Dermis microvascular lymphatic vessel endothelial cell (primary cell): ENCODE results near the gene DSCAML1. TPM values are rescaled to one million over a fixed set of nuclear protein-coding genes. Genes with fewer than 3 reads are reported as not detected.
A peak's percentile ranks its signal among the peaks of the same experiment; 100 is the strongest.

ENCODE experiments used
- DNase-seq, 2 donors: peaks; one replicate each; pipeline versions ENCODE4 v3.0.0 to v3.0.0-alpha.2; 2010; ENCODE audit warnings: low read depth in 2 of 2
- total RNA-seq: library from RNA; depleted of rRNA; stranded (reverse); fragments of >200 nt; gene quantifications from 2 replicates; pipeline ENCODE4 v1.2.1, GENCODE V29; 2014

Gene DSCAML1
- total RNA-seq, 1 donor from 2014 or later: not detected

DNA sequence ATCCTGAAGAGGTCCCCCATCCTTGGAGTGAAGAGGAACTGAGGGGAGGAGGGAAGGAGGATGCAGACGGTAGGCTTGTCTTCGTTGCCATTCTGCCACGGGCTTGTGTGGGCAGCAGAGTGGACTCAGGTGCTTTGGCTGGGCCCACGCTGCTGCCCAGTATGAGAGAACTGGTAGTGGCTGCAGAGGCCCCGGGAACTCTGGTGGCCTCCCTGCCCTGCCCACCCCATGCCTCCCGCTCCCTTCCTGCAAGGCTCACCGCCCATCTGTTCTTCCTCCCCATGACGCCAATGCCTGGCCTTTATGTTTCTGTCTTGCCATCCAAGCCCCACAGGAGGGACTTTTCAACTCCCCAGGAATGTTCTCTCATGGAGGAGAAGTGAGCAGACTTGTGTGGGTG lies 157.4 kb downstream of the DSCAML1 start:
- DNase-seq: no peak

- no peak for DNase-seq
These were observed 158.0 kb downstream of the DSCAML1 start for GRCh38 chr11:117638911-117639543.

DNA sequence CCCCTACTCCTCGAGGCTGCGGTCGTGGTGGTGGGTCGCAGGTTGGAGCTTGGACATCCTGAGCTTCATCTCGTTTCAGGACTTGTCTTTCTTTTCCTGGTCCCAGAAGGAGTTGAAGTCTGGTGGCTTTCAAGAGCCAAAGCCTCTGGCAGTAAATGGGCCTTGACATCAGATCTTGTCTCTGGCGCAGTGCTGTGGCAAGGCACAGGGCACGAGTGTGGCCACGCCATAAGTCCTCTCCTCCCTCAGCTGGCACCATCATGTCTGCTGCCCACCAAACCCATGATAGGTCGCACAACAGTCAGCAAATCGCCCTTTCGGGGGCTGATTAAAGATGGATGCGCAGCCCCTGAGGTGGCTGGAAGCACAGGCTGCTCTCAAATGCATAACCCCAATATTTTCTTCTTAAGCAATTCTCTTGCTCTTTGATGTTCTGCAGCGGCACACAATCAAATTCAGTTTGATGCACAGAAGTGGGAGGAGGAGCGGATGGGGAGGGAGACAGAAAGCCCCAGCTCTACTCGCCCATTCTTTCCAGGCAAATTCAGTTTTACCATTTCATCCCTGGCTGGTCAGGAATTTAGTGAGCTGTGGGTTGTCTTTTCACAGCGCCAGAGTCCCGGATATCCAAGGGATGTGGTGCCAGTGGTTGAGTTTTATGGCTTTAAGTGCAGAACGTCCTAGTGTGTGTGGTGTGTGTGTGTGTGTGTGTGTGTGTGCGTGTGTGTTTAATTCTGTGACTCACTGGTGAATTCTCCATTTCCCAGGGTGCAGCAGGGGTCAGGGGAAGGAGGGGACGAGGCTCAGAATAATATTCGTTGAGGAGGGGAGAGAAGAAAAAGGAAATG lies 162.0 kb downstream of the DSCAML1 start:
- no peak for DNase-seq

GRCh38 chr11:117633976-117634755 lies 162.8 kb downstream of the DSCAML1 start:
- DNase-seq: no peak

DNA sequence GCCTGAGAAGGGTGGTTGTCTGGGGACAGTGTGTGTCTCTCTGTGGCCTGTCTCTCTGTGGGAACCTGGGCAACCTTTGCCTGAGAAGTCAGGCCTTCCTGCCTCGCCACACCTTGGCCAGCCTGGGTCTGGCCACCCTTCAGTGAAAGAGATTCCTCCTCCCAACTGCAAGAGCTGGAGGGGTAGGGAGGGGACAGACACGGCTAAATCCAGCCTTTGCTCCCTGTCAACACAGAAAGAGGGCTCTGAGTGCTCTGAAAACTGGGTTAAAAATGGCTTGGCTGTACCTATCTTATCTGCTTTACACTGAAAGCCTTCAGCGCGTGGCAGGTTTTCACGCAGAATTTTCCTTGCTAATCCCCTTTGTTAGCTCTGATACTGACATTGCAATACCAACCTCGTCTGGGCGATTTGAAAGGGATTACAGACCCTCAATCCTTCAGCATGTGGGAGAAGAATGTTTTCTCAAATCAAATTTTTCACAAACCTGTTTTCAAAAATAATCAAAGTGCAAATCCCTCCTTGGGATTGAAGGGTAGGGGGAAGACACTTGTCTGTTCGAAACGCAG lies 163.7 kb downstream of the DSCAML1 start:
- DNase-seq: no peak

DNA sequence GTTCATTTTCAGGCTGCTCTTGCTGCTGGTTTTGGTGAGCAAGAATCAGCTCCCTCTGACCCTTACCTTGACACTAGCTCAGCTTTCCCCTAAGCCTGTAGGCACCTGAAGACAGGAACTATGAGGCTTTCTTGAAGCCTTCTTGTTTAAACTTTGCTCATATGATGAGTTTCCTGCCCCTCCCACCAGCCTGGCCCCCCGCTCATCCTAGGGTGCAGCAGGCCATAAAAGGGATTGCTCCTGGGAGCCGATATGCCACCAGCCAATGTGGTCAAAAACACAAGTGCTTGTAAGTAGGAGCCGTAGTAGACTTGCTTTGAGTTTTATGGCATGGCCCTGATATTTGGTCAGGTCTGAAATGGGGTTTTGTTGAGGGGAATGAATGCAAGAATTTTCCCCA lies 164.7 kb downstream of the DSCAML1 start:
- DNase-seq: no peak

DNA sequence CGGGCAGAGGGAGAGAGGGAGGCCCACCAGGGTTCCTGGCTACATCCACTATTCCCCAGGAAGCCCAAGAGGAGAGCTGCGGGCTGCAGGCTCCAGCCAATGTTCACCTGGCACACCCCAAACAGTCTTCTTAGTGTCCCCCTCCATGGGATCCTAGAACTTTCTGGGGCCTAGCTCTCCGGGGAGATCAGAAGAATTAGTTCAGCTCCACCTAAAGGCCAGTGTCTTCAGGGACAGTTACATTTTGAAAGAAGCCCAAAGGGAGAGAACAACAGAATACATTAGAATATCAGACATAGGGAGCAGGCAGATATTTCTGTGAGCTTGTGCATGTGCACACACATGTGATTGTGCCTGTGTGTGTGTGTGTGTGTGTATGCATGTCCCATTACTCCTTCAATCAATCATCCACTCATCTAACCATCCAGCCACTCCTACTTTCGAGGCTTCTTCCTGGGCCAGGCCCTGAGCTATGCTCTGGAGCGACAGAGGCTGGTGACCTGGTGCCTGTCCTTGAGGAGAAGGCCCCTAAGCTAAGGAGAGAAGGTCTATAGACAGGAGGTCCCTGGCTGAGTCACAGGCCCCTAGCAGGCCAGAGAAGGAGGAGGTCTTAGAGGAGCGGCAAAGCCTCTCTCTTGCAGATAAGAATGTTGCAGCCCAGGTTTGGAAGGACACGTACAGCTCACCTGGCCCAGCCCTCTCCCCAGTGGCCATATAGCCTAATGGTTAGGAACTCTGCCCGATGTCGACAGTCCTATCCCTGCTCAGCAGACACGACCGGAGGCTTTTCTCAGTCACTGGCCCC lies 165.5 kb downstream of the DSCAML1 start:
- DNase-seq: no peak

DNA sequence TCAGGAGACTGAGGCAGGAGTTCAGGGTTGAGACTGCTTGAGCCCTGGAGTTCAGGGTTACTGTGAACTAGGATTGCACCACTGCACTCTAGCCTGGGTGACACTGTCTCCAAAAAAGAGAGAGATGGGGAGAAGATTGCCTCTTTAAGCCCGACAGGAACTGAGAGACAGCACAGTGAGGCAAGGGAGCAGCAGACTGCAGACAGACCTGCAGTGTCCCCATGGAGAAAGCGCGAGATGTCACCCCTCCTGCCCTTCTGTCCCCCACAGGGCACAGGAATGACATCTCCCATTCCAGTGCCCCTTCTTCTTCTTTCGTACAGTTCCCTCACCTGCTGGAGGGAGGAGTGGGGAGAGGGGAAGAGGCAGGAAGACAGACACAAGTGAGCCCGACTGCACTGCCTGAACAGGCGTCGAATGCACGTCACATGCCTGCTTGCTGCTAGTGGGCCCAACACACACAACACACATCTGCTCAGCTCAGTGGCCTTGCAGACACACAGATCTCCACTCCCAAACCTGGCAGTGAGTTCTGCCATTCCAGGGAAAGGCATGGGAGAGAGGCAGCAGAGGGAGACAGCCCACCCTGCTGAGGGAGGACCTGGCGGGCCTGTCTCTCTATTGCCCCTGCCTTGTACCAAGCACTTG lies 167.0 kb downstream of the DSCAML1 start:
- DNase-seq: no peak

GRCh38 chr11:117629146-117629545 lies 167.9 kb downstream of the DSCAML1 start:
- DNase-seq: no peak

DNA sequence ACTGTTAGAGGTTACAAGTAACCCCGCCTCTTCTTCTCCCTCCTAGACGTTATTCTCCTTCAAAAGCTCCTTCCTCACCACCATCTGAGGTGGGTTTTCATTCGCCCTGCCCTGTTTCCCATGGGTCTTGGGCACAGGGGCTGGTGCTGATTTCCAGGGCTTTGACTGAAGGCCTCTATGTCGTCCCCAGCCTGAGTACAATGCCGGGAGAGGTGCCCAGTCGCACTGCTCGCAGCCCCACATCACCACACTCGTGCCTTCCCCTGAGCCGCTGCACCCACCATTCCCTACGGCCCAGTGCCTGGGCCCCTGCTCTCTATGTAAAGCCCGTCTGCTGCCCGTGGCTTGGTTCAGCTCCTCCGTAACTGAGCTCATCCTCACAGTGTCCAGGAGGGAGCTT lies 169.8 kb downstream of the DSCAML1 start:
- no peak for DNase-seq

- no peak for DNase-seq
These were observed 170.4 kb downstream of the DSCAML1 start for GRCh38 chr11:117626576-117626975.

- no peak for DNase-seq
These were observed 171.8 kb downstream of the DSCAML1 start for GRCh38 chr11:117625237-117625636.

GRCh38 chr11:117623831-117624271 lies 173.2 kb downstream of the DSCAML1 start:
- no peak for DNase-seq

GRCh38 chr11:117621226-117621625 lies 175.8 kb downstream of the DSCAML1 start:
- peak in 1 of 2 donors; percentile 24 for DNase-seq

DNA sequence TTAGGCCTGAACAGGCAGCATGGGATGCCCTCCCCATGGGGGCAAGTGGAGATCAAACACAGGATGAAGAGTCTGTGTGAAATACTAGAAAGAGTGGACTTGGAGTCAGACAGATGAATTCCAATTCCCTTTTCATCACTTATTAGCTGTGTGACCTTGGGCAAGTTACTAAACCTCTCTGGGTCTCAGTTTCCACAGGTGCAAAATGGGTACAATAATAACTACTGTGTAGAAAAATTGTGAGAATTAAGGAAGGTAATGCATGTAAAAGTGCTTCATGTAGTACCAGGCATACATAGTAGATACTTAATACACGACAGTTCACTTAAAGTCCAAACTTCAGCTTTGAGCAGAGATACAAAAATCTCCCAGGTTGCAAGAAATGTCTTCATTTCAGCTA lies 176.4 kb downstream of the DSCAML1 start:
- no peak for DNase-seq

DNA sequence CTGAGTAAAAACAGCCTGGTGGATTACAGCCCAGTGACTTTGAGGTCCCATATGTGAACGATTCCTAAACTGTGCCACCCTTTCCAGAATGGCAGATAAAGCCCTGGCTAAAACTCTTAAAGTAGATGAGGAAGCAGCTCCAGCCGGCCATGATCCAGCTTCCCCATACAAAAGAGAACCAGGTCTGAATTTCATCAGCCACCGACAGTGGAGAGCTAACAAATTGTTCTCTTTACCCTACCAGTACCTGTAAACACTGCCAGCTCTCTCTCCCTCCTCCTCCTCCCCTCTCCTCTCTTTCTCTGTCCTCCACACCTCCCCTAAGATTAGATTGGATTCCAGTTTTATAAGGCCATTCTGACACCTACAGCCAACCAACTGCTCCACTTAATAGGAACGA lies 176.9 kb downstream of the DSCAML1 start:
- no peak for DNase-seq

DNA sequence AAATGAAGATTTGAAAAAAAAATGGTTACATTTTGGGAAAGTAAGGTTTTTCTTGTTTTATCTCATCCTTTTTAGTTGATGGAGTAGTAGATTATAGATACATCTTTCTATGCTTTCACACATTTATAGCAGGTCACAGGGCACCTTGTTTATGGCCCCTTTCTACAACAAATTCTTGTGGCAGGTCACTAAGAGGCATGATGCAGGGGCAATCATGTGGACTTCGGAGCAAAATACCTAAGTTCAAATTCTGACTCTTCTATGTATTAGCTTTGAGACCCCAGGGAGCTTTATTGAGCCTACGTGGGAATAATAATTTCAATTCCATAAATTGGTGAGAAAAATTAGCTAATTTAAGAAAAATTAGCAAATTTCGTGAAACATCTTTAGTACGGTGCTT lies 177.4 kb downstream of the DSCAML1 start:
- no peak for DNase-seq

- no peak for DNase-seq
These were observed 178.0 kb downstream of the DSCAML1 start for GRCh38 chr11:117618982-117619355.

- DNase-seq: no peak
These were observed 178.6 kb downstream of the DSCAML1 start for GRCh38 chr11:117618302-117618981.

GRCh38 chr11:117616979-117617378 lies 180.0 kb downstream of the DSCAML1 start:
- DNase-seq: no peak
